Measurements from ENCODE around the gene LPP. TPM values are rescaled to one million over a fixed set of nuclear protein-coding genes. Genes with fewer than 3 reads are reported as not detected.

LPP gene
- total and polyA plus RNA-seq, 8 donors: 23.1 to 220 (median 26.7) TPM

DNA sequence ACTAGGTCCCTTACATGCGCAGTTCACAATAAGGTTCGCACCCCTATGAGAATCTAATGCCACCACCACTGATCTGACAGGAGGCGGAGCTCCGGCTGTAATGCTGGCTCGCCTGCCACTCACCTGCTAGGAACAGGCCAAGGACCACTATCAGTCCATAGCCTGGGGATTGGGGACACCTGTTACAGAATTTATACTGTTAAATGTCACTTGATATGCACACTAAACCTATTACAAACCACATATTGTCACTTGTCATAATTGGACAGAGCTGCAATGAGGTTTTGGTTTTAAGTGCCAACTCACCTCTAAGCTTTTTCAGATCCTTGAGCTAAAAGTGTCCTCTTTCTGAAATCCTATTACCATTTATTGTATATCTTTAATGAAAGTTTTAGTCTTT lies 509.9 kb downstream of the LPP start:
- no peaks in the 10 kb centered on the region for H3K36me3 ChIP-seq
- peaks cover 0 to 3% of the 10 kb centered on the region in 2 donors for H3K4me1 ChIP-seq
- DNase-seq: no peak
- no peak for ATAC-seq
- TF ChIP-seq, protein P1, sequence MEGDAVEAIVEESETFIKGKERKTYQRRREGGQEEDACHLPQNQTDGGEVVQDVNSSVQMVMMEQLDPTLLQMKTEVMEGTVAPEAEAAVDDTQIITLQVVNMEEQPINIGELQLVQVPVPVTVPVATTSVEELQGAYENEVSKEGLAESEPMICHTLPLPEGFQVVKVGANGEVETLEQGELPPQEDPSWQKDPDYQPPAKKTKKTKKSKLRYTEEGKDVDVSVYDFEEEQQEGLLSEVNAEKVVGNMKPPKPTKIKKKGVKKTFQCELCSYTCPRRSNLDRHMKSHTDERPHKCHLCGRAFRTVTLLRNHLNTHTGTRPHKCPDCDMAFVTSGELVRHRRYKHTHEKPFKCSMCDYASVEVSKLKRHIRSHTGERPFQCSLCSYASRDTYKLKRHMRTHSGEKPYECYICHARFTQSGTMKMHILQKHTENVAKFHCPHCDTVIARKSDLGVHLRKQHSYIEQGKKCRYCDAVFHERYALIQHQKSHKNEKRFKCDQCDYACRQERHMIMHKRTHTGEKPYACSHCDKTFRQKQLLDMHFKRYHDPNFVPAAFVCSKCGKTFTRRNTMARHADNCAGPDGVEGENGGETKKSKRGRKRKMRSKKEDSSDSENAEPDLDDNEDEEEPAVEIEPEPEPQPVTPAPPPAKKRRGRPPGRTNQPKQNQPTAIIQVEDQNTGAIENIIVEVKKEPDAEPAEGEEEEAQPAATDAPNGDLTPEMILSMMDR (IDR thresholded peaks at IDR 0.05): no peak
- H3K27ac ChIP-seq: no peak overlapping the region
- intact Hi-C loops (cut with DNase I): no loop called here
- no peaks in the 10 kb centered on the region for H3K9me3 ChIP-seq
- no peak overlapping the region for H3K4me3 ChIP-seq
- H3K27me3 ChIP-seq: no peaks in the 10 kb centered on the region

DNA sequence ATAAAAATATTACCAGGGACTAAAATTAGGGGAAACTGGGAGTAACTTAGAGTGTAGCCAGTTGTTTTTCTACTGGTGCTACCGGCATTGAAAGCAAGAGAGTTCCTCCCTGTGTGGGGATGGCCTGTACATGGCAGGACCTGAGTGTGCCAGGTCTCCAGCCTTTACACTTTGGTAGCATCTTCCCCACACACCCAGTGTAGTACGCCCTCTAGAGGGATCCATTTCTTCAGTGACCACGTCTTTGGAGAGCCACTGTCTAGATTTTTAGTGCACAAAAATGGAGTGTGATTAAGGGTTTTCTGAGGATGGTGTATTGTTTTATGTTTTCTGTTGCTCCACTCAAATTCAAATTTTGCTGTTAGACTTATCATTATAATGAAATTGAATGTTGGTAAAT lies 510.8 kb downstream of the LPP start:
- no peak overlapping the region for H3K27ac ChIP-seq
- H3K4me1 ChIP-seq: peaks cover 0 to 3% of the 10 kb centered on the region in 2 donors
- no peaks in the 10 kb centered on the region for H3K9me3 ChIP-seq
- no peaks in the 10 kb centered on the region for H3K27me3 ChIP-seq
- no peaks in the 10 kb centered on the region for H3K36me3 ChIP-seq
- TF ChIP-seq, protein P1 (IDR thresholded peaks at IDR 0.05): no peak
- DNase-seq: no peak
- ATAC-seq: no peak
- intact Hi-C loops (cut with DNase I): no loop called here
- H3K4me3 ChIP-seq: no peak overlapping the region

DNA sequence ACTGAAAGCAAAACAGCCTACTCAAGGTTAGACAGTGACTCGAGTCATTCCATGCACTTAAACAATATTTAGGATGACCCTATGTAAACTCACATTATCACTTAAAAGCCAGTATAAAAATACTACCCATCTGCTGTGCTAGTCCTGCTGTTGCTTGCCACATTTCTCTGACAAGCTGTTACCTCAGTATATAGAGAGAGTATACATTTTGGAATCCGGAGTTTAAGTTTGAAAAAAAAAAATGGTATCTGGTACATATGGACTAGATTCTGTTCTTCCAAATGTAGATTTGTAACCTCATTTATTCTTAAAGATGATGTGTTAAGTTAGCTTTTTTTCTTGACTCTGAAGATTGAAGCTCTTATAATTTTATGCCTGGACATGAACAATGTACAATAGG lies 514.0 kb downstream of the LPP start:
- Histone ChIP-seq H3K4me3 (no peak overlapping the region), H3K27me3 (no peaks in the 10 kb centered on the region), H3K36me3 (no peaks in the 10 kb centered on the region), H3K27ac (no peak overlapping the region), H3K9me3 (no peaks in the 10 kb centered on the region), H3K4me1 (peaks cover 0 to 16% of the 10 kb centered on the region in 2 donors)
- DNase-seq (no peak), ATAC-seq (no peak)
- intact Hi-C loops (cut with DNase I): no loop called here
- TF ChIP-seq, protein P1 (IDR thresholded peaks at IDR 0.05): no peak

DNA sequence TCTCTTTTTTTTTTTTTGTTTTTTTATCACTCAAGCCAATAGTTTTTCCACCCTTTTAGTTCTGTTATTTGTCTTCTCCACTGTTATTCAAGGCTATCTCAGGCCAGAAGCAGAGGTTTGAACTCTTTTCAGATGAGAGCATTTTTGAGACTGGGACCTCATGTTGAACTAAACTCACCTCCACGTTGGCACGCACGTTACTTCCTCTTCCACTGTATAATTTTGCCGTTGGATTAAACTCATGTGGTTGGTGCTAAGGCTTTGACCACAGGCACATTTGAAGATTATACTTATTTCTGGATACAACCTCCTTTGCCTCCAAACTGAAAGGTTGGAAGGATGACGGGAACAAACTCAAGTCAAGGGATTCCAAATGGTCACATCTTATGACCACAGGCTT lies 516.5 kb downstream of the LPP start:
- ATAC-seq (no peak), DNase-seq (no peak)
- Histone ChIP-seq H3K36me3 (no peaks in the 10 kb centered on the region), H3K9me3 (no peaks in the 10 kb centered on the region), H3K4me1 (peaks cover 0 to 34% of the 10 kb centered on the region in 2 donors), H3K27ac (no peak overlapping the region), H3K27me3 (no peaks in the 10 kb centered on the region), H3K4me3 (no peak overlapping the region)
- TF ChIP-seq, protein P1 (IDR thresholded peaks at IDR 0.05): no peak
- intact Hi-C loops (cut with DNase I): no loop called here

DNA sequence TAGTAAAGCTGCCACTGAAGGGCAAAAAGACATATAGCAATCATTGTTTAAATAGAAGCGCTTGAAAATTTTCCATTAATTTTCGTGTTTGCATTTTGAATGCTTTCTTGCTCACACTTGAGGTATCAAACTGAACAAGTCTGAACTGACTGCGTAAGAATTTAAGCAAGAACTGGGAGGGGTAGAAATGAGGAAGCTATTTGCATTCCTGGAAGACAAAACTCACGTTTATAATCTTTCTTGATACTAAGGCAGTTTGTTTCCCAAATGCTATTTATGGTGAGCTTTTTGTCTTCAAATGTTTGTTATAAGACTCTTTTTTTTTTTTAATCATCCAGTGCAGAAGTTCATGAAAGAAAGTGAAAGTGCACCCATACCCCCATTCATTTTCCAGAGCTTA lies 518.0 kb downstream of the LPP start:
- no peaks in the 10 kb centered on the region for H3K27me3 ChIP-seq
- H3K27ac ChIP-seq: peak overlapping the region in 1 of 2 donors; percentile 49
- H3K9me3 ChIP-seq: peaks cover 0 to 2% of the 10 kb centered on the region in 2 donors
- no peak overlapping the region for H3K4me3 ChIP-seq
- ATAC-seq (peak; percentile 69), DNase-seq (no peak)
- TF ChIP-seq, protein P1 (IDR thresholded peaks at IDR 0.05): no peak
- intact Hi-C loops (cut with DNase I): no loop called here
- H3K4me1 ChIP-seq: peaks cover 0 to 34% of the 10 kb centered on the region in 2 donors
- H3K36me3 ChIP-seq: no peaks in the 10 kb centered on the region

Data from left lung (tissue), 10 donors.